ENCODE data around the gene L3MBTL1.
"Not testable (repeated sequence)": the region's sequence is repeated elsewhere in the genome, so short reads cannot be mapped to it uniquely, and the experiment has no call there.

Gene L3MBTL1

GRCh38 chr20:43559147-43559987 lies 51.9 kb downstream of the L3MBTL1 start:
- DNase-seq (ENCODE audit: low spot score) = no peak

- DNase-seq (ENCODE audit: low spot score) = no peak
Measured at GRCh38 chr20:43560974-43561373, 53.5 kb downstream of the L3MBTL1 start.

GRCh38 chr20:43563429-43563828 lies 55.9 kb downstream of the L3MBTL1 start:
- DNase-seq (ENCODE audit: low spot score) = no peak

- no peak for DNase-seq (ENCODE audit: low spot score)
Measured at GRCh38 chr20:43563991-43564390, 56.5 kb downstream of the L3MBTL1 start.

GRCh38 chr20:43564455-43564854 lies 57.0 kb downstream of the L3MBTL1 start:
- DNase-seq (ENCODE audit: low spot score) = no peak

- DNase-seq (ENCODE audit: low spot score) = no peak
Measured at GRCh38 chr20:43564993-43565757, 57.7 kb downstream of the L3MBTL1 start.

GRCh38 chr20:43565758-43566104 lies 58.2 kb downstream of the L3MBTL1 start:
- DNase-seq (ENCODE audit: low spot score) = no peak

GRCh38 chr20:43567477-43567876 lies 60.0 kb downstream of the L3MBTL1 start:
- DNase-seq (ENCODE audit: low spot score) = no peak

- no peak for DNase-seq (ENCODE audit: low spot score)
Measured at GRCh38 chr20:43568706-43569105, 61.2 kb downstream of the L3MBTL1 start.

GRCh38 chr20:43569282-43569681 lies 61.8 kb downstream of the L3MBTL1 start:
- DNase-seq (ENCODE audit: low spot score) = no peak

GRCh38 chr20:43570496-43570895 lies 63.0 kb downstream of the L3MBTL1 start:
- no peak for DNase-seq (ENCODE audit: low spot score)

- no peak for DNase-seq (ENCODE audit: low spot score)
Measured at GRCh38 chr20:43571310-43571709, 63.8 kb downstream of the L3MBTL1 start.

GRCh38 chr20:43571771-43572170 lies 64.3 kb downstream of the L3MBTL1 start:
- no peak for DNase-seq (ENCODE audit: low spot score)

- DNase-seq (ENCODE audit: low spot score) = no peak
Measured at GRCh38 chr20:43572891-43573290, 65.4 kb downstream of the L3MBTL1 start.

GRCh38 chr20:43576108-43576507 lies 68.6 kb downstream of the L3MBTL1 start:
- no peak for DNase-seq (ENCODE audit: low spot score)

GRCh38 chr20:43579861-43580793 lies 72.6 kb downstream of the L3MBTL1 start:
- DNase-seq (ENCODE audit: low spot score) = no peak

- DNase-seq (ENCODE audit: low spot score) = no peak
Measured at GRCh38 chr20:43583133-43583864, 75.8 kb downstream of the L3MBTL1 start.

GRCh38 chr20:43583982-43584432 lies 76.5 kb downstream of the L3MBTL1 start:
- DNase-seq (ENCODE audit: low spot score) = no peak

- DNase-seq (ENCODE audit: low spot score) = no peak
Measured at GRCh38 chr20:43584448-43585136, 77.1 kb downstream of the L3MBTL1 start.

- DNase-seq (ENCODE audit: low spot score) = no peak
Measured at GRCh38 chr20:43586641-43587040, 79.1 kb downstream of the L3MBTL1 start.

- DNase-seq (ENCODE audit: low spot score) = not testable (repeated sequence)
Measured at GRCh38 chr20:43588526-43588925, 81.0 kb downstream of the L3MBTL1 start.

All from ecto neural progenitor cell (in vitro differentiated cells).